Mesendoderm (in vitro differentiated cells): Measurements from ENCODE around the gene GADD45B.
"Not testable (repeated sequence)": the region's sequence is repeated elsewhere in the genome, so short reads cannot be mapped to it uniquely, and the experiment has no call there.

Experiments used
- DNase-seq: peaks from one replicate; pipeline ENCODE4 v3.0.0; 2013
- H2AK5ac ChIP-seq: 2 replicates; pipeline ENCODE4 v1.6.1; 2013; ENCODE audit warnings: low read length, inconsistent platforms
- H2BK120ac ChIP-seq: 2 replicates; pipeline ENCODE4 v1.6.1; 2013; ENCODE audit warnings: low read depth, mild to moderate bottlenecking, low read length, moderate library complexity, mixed read lengths
- H2BK15ac ChIP-seq: replicated peaks from 2 replicates; pipeline ENCODE4 v1.6.1; 2013; ENCODE audit warnings: low read depth, mild to moderate bottlenecking, moderate library complexity
- H2BK5ac ChIP-seq: 2 replicates; pipeline ENCODE4 v1.6.1; 2013; ENCODE audit warnings: low read length, inconsistent platforms
- H3K18ac ChIP-seq: 2 replicates; pipeline ENCODE4 v1.6.1; 2013; ENCODE audit warnings: mild to moderate bottlenecking, low read length, mixed read lengths
- H3K23ac ChIP-seq: one replicate; pipeline ENCODE4 v1.6.1; 2013; ENCODE audit warnings: low read length
- H3K27ac ChIP-seq: 2 replicates; pipeline ENCODE4 v1.5.1; 2013; ENCODE audit warnings: low read depth, mild to moderate bottlenecking, inconsistent platforms, low read length, moderate library complexity
- H3K27me3 ChIP-seq: 2 replicates; pipeline ENCODE4 v1.6.1; 2013; ENCODE audit warnings: low read length, control low read depth, mild to moderate bottlenecking, inconsistent platforms; ENCODE audit not compliant: insufficient read depth, poor library complexity
- H3K36me3 ChIP-seq: 2 replicates; pipeline ENCODE4 v1.6.1; 2013; ENCODE audit warnings: low read length, inconsistent platforms; ENCODE audit not compliant: control insufficient read depth, insufficient read depth
- H3K4ac ChIP-seq: one replicate; pipeline ENCODE4 v1.6.1; 2013; ENCODE audit warnings: low read depth, mild to moderate bottlenecking, low read length, moderate library complexity
- H3K4me1 ChIP-seq: 2 replicates; pipeline ENCODE4 v1.6.1; 2013; ENCODE audit warnings: low read depth, low read length, inconsistent platforms; ENCODE audit not compliant: control insufficient read depth
- H3K4me2 ChIP-seq: 2 replicates; pipeline ENCODE4 v1.6.1; 2013; ENCODE audit warnings: low read length
- H3K4me3 ChIP-seq: 2 replicates; pipeline ENCODE4 v1.5.1; 2013; ENCODE audit warnings: mild to moderate bottlenecking, low read length
- H3K56ac ChIP-seq: one replicate; pipeline ENCODE4 v1.6.1; 2013; ENCODE audit warnings: low read length
- H3K79me1 ChIP-seq: 2 replicates; pipeline ENCODE4 v1.6.1; 2013; ENCODE audit warnings: low read length, inconsistent platforms
- H3K79me2 ChIP-seq: 2 replicates; pipeline ENCODE4 v1.6.1; 2013; ENCODE audit warnings: mild to moderate bottlenecking, low read length; ENCODE audit not compliant: control insufficient read depth, insufficient read depth
- H3K9ac ChIP-seq: 2 replicates; pipeline ENCODE4 v1.6.1; 2013; ENCODE audit warnings: low read length, inconsistent platforms
- H4K5ac ChIP-seq: one replicate; pipeline ENCODE4 v1.6.1; 2013; ENCODE audit warnings: low read length
- H4K8ac ChIP-seq: one replicate; pipeline ENCODE4 v1.6.1; 2013; ENCODE audit warnings: low read depth, mild to moderate bottlenecking, control low read depth, low read length, moderate library complexity
- WGBS: extraction: QIAGEN DNeasy Blood & Tissue Kit; methylation state at CpG from one replicate; pipeline ENCODE4 v1.1.7; 2013; ENCODE audit warnings: low lambda C conversion rate, missing lambda C conversion rate; ENCODE audit not compliant: insufficient coverage; ENCODE audit errors: extremely low coverage; 5-methylcytosine and 5-hydroxymethylcytosine counted together

GADD45B gene

DNA sequence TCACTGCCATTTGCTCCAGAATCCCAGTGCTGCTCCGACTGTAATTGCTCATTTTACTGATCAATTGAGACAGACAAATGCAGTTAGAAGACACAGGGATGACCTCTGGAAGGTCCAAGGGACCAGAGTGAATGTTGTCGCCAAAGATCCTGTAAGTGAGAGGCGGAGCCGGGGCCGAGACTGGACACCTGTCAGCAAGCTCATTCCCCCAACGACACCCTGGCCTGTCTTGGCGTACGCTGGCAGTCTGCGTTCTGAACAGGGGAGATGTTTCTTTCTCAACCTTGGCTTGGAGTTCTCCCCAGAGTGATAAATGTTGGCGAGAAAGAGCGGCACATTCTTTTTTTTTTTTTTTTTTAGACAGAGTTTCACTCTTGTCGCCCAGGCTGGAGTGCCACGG is 24.2 kb downstream of the GADD45B start:
- no CpG with 5 or more reads among the region's 13 CpGs for WGBS
- H3K27me3 ChIP-seq: no peaks in the 10 kb centered on the region
- H3K56ac ChIP-seq: no peak overlapping the region
- DNase-seq: no peak
- H3K79me2 ChIP-seq: no peaks in the 10 kb centered on the region
- H4K5ac ChIP-seq: no peak overlapping the region
- no peak overlapping the region for H2BK5ac ChIP-seq
- H2BK120ac ChIP-seq: no peak overlapping the region
- H3K4me2 ChIP-seq: no peak overlapping the region
- peaks cover 4% of the 10 kb centered on the region for H3K4me1 ChIP-seq
- no peak overlapping the region for H3K4me3 ChIP-seq
- no peak overlapping the region for H4K8ac ChIP-seq
- no peaks in the 10 kb centered on the region for H3K79me1 ChIP-seq
- no peak overlapping the region for H3K23ac ChIP-seq
- no peak overlapping the region for H3K27ac ChIP-seq
- no peak overlapping the region for H2BK15ac ChIP-seq
- no peak overlapping the region for H3K9ac ChIP-seq
- no peak overlapping the region for H3K4ac ChIP-seq
- peak overlapping the region; percentile 16 for H3K18ac ChIP-seq
- H3K36me3 ChIP-seq: no peaks in the 10 kb centered on the region
- no peak overlapping the region for H2AK5ac ChIP-seq

DNA sequence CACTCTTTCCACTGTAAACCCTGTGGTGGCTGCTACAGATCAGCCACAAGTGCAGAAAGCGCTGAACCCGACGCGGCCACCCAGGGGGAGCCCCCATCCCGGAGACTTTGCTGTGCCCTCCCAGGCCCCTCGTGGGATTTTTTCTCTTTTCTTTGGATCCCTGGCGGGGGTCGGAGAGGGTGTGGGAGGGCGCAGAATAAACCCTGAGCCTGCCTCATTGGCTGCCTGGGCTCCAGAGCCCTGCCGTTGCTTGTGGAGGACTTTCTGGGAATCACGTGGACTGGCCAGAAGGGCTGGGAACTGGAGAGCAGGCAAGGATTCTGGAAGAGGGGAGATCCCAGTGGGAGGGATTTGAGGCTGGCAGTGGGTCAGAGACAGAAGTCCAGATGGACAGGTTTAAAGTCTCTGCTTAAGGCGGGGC is 24.9 kb downstream of the GADD45B start:
- no peak for DNase-seq
- Histone ChIP-seq H3K4ac (no peak overlapping the region), H3K9ac (no peak overlapping the region), H2BK120ac (no peak overlapping the region), H3K18ac (no peak overlapping the region), H2BK15ac (no peak overlapping the region), H3K36me3 (no peaks in the 10 kb centered on the region), H2BK5ac (no peak overlapping the region), H3K4me1 (peaks cover 4% of the 10 kb centered on the region), H4K8ac (no peak overlapping the region), H3K79me2 (no peaks in the 10 kb centered on the region), H3K23ac (no peak overlapping the region), H2AK5ac (no peak overlapping the region), H3K27me3 (no peaks in the 10 kb centered on the region), H4K5ac (no peak overlapping the region), H3K56ac (no peak overlapping the region), H3K27ac (no peak overlapping the region), H3K4me2 (no peak overlapping the region), H3K4me3 (no peak overlapping the region), H3K79me1 (no peaks in the 10 kb centered on the region)
- no CpG with 5 or more reads among the region's 12 CpGs for WGBS

GRCh38 chr19:2503521-2504109 is 27.7 kb downstream of the GADD45B start:
- H3K27ac ChIP-seq: no peak overlapping the region
- H4K5ac ChIP-seq: no peak overlapping the region
- no peak overlapping the region for H2BK15ac ChIP-seq
- no peak overlapping the region for H3K4me3 ChIP-seq
- DNase-seq: peak; percentile 59
- H3K79me1 ChIP-seq: no peaks in the 10 kb centered on the region
- H3K36me3 ChIP-seq: no peaks in the 10 kb centered on the region
- no peak overlapping the region for H2AK5ac ChIP-seq
- no peak overlapping the region for H3K56ac ChIP-seq
- no peak overlapping the region for H3K4me2 ChIP-seq
- no peak overlapping the region for H3K23ac ChIP-seq
- no peak overlapping the region for H3K9ac ChIP-seq
- no CpG with 5 or more reads among the region's 21 CpGs for WGBS
- H3K18ac ChIP-seq: no peak overlapping the region
- peaks cover 2% of the 10 kb centered on the region for H3K4me1 ChIP-seq
- no peak overlapping the region for H2BK5ac ChIP-seq
- no peak overlapping the region for H2BK120ac ChIP-seq
- H3K4ac ChIP-seq: no peak overlapping the region
- no peak overlapping the region for H4K8ac ChIP-seq
- H3K79me2 ChIP-seq: no peaks in the 10 kb centered on the region
- H3K27me3 ChIP-seq: no peaks in the 10 kb centered on the region

GRCh38 chr19:2506656-2507055 is 30.7 kb downstream of the GADD45B start:
- not testable (repeated sequence) for H2BK5ac ChIP-seq, H3K27me3 ChIP-seq, H2BK120ac ChIP-seq, H3K36me3 ChIP-seq, H3K4me2 ChIP-seq, H3K79me1 ChIP-seq, H2BK15ac ChIP-seq, H3K18ac ChIP-seq, H2AK5ac ChIP-seq, H3K23ac ChIP-seq, H3K9ac ChIP-seq, DNase-seq, H3K27ac ChIP-seq, H3K4me3 ChIP-seq, H3K79me2 ChIP-seq, H4K5ac ChIP-seq, H4K8ac ChIP-seq, H3K4ac ChIP-seq, H3K4me1 ChIP-seq, H3K56ac ChIP-seq
- WGBS: no CpG with 5 or more reads among the region's 8 CpGs

- Histone ChIP-seq H2BK5ac (no peak overlapping the region), H3K56ac (peak overlapping the region; percentile 10), H2BK15ac (no peak overlapping the region), H3K27me3 (no peaks in the 10 kb centered on the region), H3K36me3 (no peaks in the 10 kb centered on the region), H3K4me2 (no peak overlapping the region), H3K4ac (no peak overlapping the region), H3K79me1 (no peaks in the 10 kb centered on the region), H2BK120ac (no peak overlapping the region), H3K27ac (no peak overlapping the region), H3K4me1 (no peaks in the 10 kb centered on the region), H4K5ac (no peak overlapping the region), H4K8ac (no peak overlapping the region), H3K79me2 (no peaks in the 10 kb centered on the region), H3K4me3 (no peak overlapping the region), H3K23ac (no peak overlapping the region), H2AK5ac (no peak overlapping the region), H3K9ac (no peak overlapping the region), H3K18ac (no peak overlapping the region)
- WGBS: no CpG with 5 or more reads among the region's 12 CpGs
- DNase-seq: no peak
Observed at GRCh38 chr19:2507109-2507508, 31.2 kb downstream of the GADD45B start.

GRCh38 chr19:2509096-2509495 is 33.2 kb downstream of the GADD45B start:
- no peaks in the 10 kb centered on the region for H3K79me1 ChIP-seq
- no peak overlapping the region for H3K9ac ChIP-seq
- no peak overlapping the region for H3K4me2 ChIP-seq
- H2AK5ac ChIP-seq: no peak overlapping the region
- no peaks in the 10 kb centered on the region for H3K4me1 ChIP-seq
- H3K79me2 ChIP-seq: no peaks in the 10 kb centered on the region
- no peak overlapping the region for H3K27ac ChIP-seq
- H3K56ac ChIP-seq: no peak overlapping the region
- H2BK5ac ChIP-seq: no peak overlapping the region
- no peak overlapping the region for H4K8ac ChIP-seq
- no peak overlapping the region for H3K23ac ChIP-seq
- H3K36me3 ChIP-seq: no peaks in the 10 kb centered on the region
- H3K18ac ChIP-seq: no peak overlapping the region
- H2BK15ac ChIP-seq: no peak overlapping the region
- no peak overlapping the region for H2BK120ac ChIP-seq
- H4K5ac ChIP-seq: no peak overlapping the region
- WGBS: no CpG with 5 or more reads among the region's 8 CpGs
- no peak for DNase-seq
- no peak overlapping the region for H3K4me3 ChIP-seq
- H3K27me3 ChIP-seq: no peaks in the 10 kb centered on the region
- no peak overlapping the region for H3K4ac ChIP-seq
